ENCODE results near the gene TNFAIP8.

TNFAIP8 gene

GRCh38 chr5:119405419-119405818, 49.6 kb downstream of the TNFAIP8 start:
- Histone ChIP-seq H4K91ac (ENCODE audit: low read depth, low read length) (no peak overlapping the region), H2BK120ac (ENCODE audit: insufficient read depth, low read length, poor library complexity) (no peak overlapping the region), H3K4ac (ENCODE audit: low read depth, low read length) (no peak overlapping the region), H3K4me1 (ENCODE audit: control insufficient read depth in 1 of 2, insufficient read depth in 2 of 2, low read length in 2 of 2) (peaks cover 0 to 3% of the 10 kb centered on the region in 2 experiments), H2BK5ac (ENCODE audit: low read depth, low read length, poor library complexity) (no peak overlapping the region), H3K18ac (ENCODE audit: low read length) (no peak overlapping the region), H3K36me3 (ENCODE audit: control insufficient read depth in 1 of 2, insufficient read depth in 2 of 2, low read length in 2 of 2) (no peaks in the 10 kb centered on the region), H2AK5ac (ENCODE audit: low read length) (no peak overlapping the region), H2BK12ac (ENCODE audit: low read length) (no peak overlapping the region), H3K79me1 (ENCODE audit: low read length) (no peaks in the 10 kb centered on the region), H3K4me2 (ENCODE audit: low read length) (no peak overlapping the region), H3K27ac (ENCODE audit: low read depth, low read length) (no peak overlapping the region), H3K79me2 (ENCODE audit: control insufficient read depth, insufficient read depth, low read length, poor library complexity) (no peaks in the 10 kb centered on the region), H4K12ac (ENCODE audit: low read depth, low read length) (no peak overlapping the region), H3K9ac (ENCODE audit: low read length) (no peak overlapping the region), H4K8ac (ENCODE audit: low read depth, low read length) (no peak overlapping the region), H3K4me3 (ENCODE audit: low read depth, low read length) (no peak overlapping the region), H3K9me3 (ENCODE audit: insufficient read depth, low read depth, low read length) (no peaks in the 10 kb centered on the region), H2AFZ (ENCODE audit: insufficient read depth, low read length, poor library complexity) (no peak overlapping the region), H3K14ac (ENCODE audit: low read length) (no peak overlapping the region), H3K23ac (ENCODE audit: low read length) (no peak overlapping the region), H3K27me3 (ENCODE audit: insufficient read depth, low read length) (no peaks in the 10 kb centered on the region)
- DNase-seq = no peak
- no CpG with 5 or more reads among the region's 4 CpGs for WGBS (ENCODE audit: extremely low coverage, insufficient coverage, insufficient read length)

GRCh38 chr5:119406551-119407110, 50.8 kb downstream of the TNFAIP8 start:
- H3K23ac ChIP-seq (ENCODE audit: low read length) = no peak overlapping the region
- H3K9me3 ChIP-seq (ENCODE audit: insufficient read depth, low read depth, low read length) = no peaks in the 10 kb centered on the region
- H2AK5ac ChIP-seq (ENCODE audit: low read length) = no peak overlapping the region
- no CpG with 5 or more reads among the region's 5 CpGs for WGBS (ENCODE audit: extremely low coverage, insufficient coverage, insufficient read length)
- no peak overlapping the region for H2BK120ac ChIP-seq (ENCODE audit: insufficient read depth, low read length, poor library complexity)
- H2BK12ac ChIP-seq (ENCODE audit: low read length) = no peak overlapping the region
- no peak overlapping the region for H2BK5ac ChIP-seq (ENCODE audit: low read depth, low read length, poor library complexity)
- no peak overlapping the region for H3K4me3 ChIP-seq (ENCODE audit: low read depth, low read length)
- no peaks in the 10 kb centered on the region for H3K79me2 ChIP-seq (ENCODE audit: control insufficient read depth, insufficient read depth, low read length, poor library complexity)
- no peak overlapping the region for H2AFZ ChIP-seq (ENCODE audit: insufficient read depth, low read length, poor library complexity)
- H3K4me2 ChIP-seq (ENCODE audit: low read length) = no peak overlapping the region
- no peak overlapping the region for H3K9ac ChIP-seq (ENCODE audit: low read length)
- no peak overlapping the region for H3K27ac ChIP-seq (ENCODE audit: low read depth, low read length)
- no peaks in the 10 kb centered on the region for H3K27me3 ChIP-seq (ENCODE audit: insufficient read depth, low read length)
- no peak overlapping the region for H4K8ac ChIP-seq (ENCODE audit: low read depth, low read length)
- peaks cover 0 to 3% of the 10 kb centered on the region in 2 experiments for H3K4me1 ChIP-seq (ENCODE audit: control insufficient read depth in 1 of 2, insufficient read depth in 2 of 2, low read length in 2 of 2)
- peaks cover under 1% of the 10 kb centered on the region for H3K79me1 ChIP-seq (ENCODE audit: low read length)
- no peak overlapping the region for H3K14ac ChIP-seq (ENCODE audit: low read length)
- H3K4ac ChIP-seq (ENCODE audit: low read depth, low read length) = no peak overlapping the region
- no peak overlapping the region for H4K91ac ChIP-seq (ENCODE audit: low read depth, low read length)
- no peak overlapping the region for H4K12ac ChIP-seq (ENCODE audit: low read depth, low read length)
- no peaks in the 10 kb centered on the region for H3K36me3 ChIP-seq (ENCODE audit: control insufficient read depth in 1 of 2, insufficient read depth in 2 of 2, low read length in 2 of 2)
- DNase-seq = peak in 1 of 2 donors; percentile 50
- H3K18ac ChIP-seq (ENCODE audit: low read length) = no peak overlapping the region

GRCh38 chr5:119409235-119409815, 53.5 kb downstream of the TNFAIP8 start:
- H4K8ac ChIP-seq (ENCODE audit: low read depth, low read length) = no peak overlapping the region
- H2AFZ ChIP-seq (ENCODE audit: insufficient read depth, low read length, poor library complexity) = no peak overlapping the region
- no peak overlapping the region for H2BK5ac ChIP-seq (ENCODE audit: low read depth, low read length, poor library complexity)
- H3K36me3 ChIP-seq (ENCODE audit: control insufficient read depth in 1 of 2, insufficient read depth in 2 of 2, low read length in 2 of 2) = no peaks in the 10 kb centered on the region
- H3K14ac ChIP-seq (ENCODE audit: low read length) = no peak overlapping the region
- no peak overlapping the region for H2BK120ac ChIP-seq (ENCODE audit: insufficient read depth, low read length, poor library complexity)
- no peaks in the 10 kb centered on the region for H3K79me2 ChIP-seq (ENCODE audit: control insufficient read depth, insufficient read depth, low read length, poor library complexity)
- H3K4me3 ChIP-seq (ENCODE audit: low read depth, low read length) = no peak overlapping the region
- no peak overlapping the region for H4K91ac ChIP-seq (ENCODE audit: low read depth, low read length)
- H3K9ac ChIP-seq (ENCODE audit: low read length) = no peak overlapping the region
- H3K23ac ChIP-seq (ENCODE audit: low read length) = no peak overlapping the region
- H2BK12ac ChIP-seq (ENCODE audit: low read length) = no peak overlapping the region
- no peaks in the 10 kb centered on the region for H3K27me3 ChIP-seq (ENCODE audit: insufficient read depth, low read length)
- no peaks in the 10 kb centered on the region for H3K9me3 ChIP-seq (ENCODE audit: insufficient read depth, low read depth, low read length)
- H3K4me1 ChIP-seq (ENCODE audit: control insufficient read depth in 1 of 2, insufficient read depth in 2 of 2, low read length in 2 of 2) = no peaks in the 10 kb centered on the region
- H3K4ac ChIP-seq (ENCODE audit: low read depth, low read length) = no peak overlapping the region
- no peak overlapping the region for H2AK5ac ChIP-seq (ENCODE audit: low read length)
- no peak overlapping the region for H4K12ac ChIP-seq (ENCODE audit: low read depth, low read length)
- no peak overlapping the region for H3K4me2 ChIP-seq (ENCODE audit: low read length)
- no peak overlapping the region for H3K18ac ChIP-seq (ENCODE audit: low read length)
- no peak overlapping the region for H3K27ac ChIP-seq (ENCODE audit: low read depth, low read length)
- peaks cover 3% of the 10 kb centered on the region for H3K79me1 ChIP-seq (ENCODE audit: low read length)
- WGBS (ENCODE audit: extremely low coverage, insufficient coverage, insufficient read length) = no CpG with 5 or more reads among the region's 3 CpGs
- DNase-seq = no peak

GRCh38 chr5:119410448-119411159, 54.8 kb downstream of the TNFAIP8 start:
- Histone ChIP-seq H3K18ac (ENCODE audit: low read length) (no peak overlapping the region), H4K91ac (ENCODE audit: low read depth, low read length) (no peak overlapping the region), H3K36me3 (ENCODE audit: control insufficient read depth in 1 of 2, insufficient read depth in 2 of 2, low read length in 2 of 2) (peaks cover 1 to 2% of the 10 kb centered on the region in 2 experiments), H2BK5ac (ENCODE audit: low read depth, low read length, poor library complexity) (no peak overlapping the region), H4K12ac (ENCODE audit: low read depth, low read length) (no peak overlapping the region), H2BK120ac (ENCODE audit: insufficient read depth, low read length, poor library complexity) (no peak overlapping the region), H3K4ac (ENCODE audit: low read depth, low read length) (no peak overlapping the region), H3K27me3 (ENCODE audit: insufficient read depth, low read length) (no peaks in the 10 kb centered on the region), H3K9me3 (ENCODE audit: insufficient read depth, low read depth, low read length) (no peaks in the 10 kb centered on the region), H3K4me3 (ENCODE audit: low read depth, low read length) (no peak overlapping the region), H3K14ac (ENCODE audit: low read length) (no peak overlapping the region), H2AK5ac (ENCODE audit: low read length) (no peak overlapping the region), H3K4me2 (ENCODE audit: low read length) (no peak overlapping the region), H2BK12ac (ENCODE audit: low read length) (peak overlapping the region; percentile 45), H3K79me1 (ENCODE audit: low read length) (peaks cover 3% of the 10 kb centered on the region), H3K23ac (ENCODE audit: low read length) (no peak overlapping the region), H3K4me1 (ENCODE audit: control insufficient read depth in 1 of 2, insufficient read depth in 2 of 2, low read length in 2 of 2) (no peaks in the 10 kb centered on the region), H3K79me2 (ENCODE audit: control insufficient read depth, insufficient read depth, low read length, poor library complexity) (no peaks in the 10 kb centered on the region), H2AFZ (ENCODE audit: insufficient read depth, low read length, poor library complexity) (no peak overlapping the region), H3K9ac (ENCODE audit: low read length) (no peak overlapping the region), H3K27ac (ENCODE audit: low read depth, low read length) (no peak overlapping the region), H4K8ac (ENCODE audit: low read depth, low read length) (no peak overlapping the region)
- WGBS (ENCODE audit: extremely low coverage, insufficient coverage, insufficient read length) = no CpG with 5 or more reads among the region's 4 CpGs
- DNase-seq = no peak
